DMS153 (cell line): ENCODE results near the gene TEX35.
A peak's percentile ranks its signal among the peaks of the same experiment; 100 is the strongest.

Experiments used
- DNase-seq: peaks from one replicate; lab custom pipeline; 2025; lab: John Stamatoyannopoulos, UW

Gene TEX35

DNA sequence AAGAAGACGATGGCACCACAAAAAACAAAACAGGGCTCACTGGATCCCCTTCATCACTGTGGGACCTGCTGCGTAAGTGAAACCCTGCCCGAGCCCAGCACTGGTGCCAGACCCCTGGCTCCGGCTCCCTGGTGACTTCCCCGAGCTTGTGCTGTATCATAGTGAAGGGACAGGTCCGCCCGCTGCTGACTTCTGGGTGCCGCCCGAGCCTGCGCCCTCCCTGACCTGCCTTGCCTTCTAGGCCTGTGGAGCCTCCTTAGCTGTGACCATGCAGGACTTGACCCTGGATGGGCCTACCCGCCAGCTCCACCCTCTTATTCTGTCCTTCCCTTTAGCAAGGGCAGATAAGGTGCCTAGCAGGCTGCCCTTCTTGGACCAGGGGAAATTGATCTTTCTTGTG is 7.9 kb downstream of the TEX35 start:
- no peak for DNase-seq

DNA sequence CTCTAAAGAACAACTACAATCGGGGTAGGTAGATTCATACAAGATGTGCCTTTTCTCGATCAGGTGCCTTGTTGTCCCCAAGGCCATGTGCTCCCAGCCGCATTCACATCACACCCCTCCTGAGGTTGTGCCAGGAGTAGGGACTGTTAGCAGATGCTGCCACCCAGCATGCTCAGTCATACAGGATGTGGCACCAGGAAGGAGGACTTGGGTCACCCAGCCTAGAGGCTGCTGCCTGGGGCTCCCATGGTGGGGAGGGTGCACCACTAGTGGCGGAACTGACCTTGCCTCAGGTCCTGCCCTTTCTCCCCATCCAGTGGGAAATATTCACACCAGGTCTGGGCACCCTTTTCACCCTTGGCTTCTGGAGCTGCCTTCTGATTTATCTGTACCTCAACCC is 8.3 kb downstream of the TEX35 start:
- no peak for DNase-seq

DNA sequence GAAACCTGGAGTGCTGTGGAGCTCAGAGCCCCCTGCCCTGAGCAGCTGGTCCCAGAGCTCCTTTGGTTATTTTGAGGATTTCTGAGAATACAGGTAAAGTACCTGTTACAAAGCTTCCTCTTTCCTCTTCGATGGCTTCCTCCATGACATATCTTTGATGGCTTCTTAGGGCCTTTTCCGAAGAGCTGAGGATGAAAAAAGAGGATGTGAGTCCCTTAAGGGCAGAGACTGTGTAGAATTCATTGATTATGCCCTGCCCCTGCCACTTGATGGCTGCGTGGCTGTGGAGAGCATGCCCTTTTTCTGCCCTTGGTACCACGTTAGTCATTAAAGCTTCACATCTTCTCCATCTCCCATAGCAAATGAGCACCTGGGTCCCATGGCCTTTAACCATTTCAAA is 14.2 kb downstream of the TEX35 start:
- DNase-seq: no peak

DNA sequence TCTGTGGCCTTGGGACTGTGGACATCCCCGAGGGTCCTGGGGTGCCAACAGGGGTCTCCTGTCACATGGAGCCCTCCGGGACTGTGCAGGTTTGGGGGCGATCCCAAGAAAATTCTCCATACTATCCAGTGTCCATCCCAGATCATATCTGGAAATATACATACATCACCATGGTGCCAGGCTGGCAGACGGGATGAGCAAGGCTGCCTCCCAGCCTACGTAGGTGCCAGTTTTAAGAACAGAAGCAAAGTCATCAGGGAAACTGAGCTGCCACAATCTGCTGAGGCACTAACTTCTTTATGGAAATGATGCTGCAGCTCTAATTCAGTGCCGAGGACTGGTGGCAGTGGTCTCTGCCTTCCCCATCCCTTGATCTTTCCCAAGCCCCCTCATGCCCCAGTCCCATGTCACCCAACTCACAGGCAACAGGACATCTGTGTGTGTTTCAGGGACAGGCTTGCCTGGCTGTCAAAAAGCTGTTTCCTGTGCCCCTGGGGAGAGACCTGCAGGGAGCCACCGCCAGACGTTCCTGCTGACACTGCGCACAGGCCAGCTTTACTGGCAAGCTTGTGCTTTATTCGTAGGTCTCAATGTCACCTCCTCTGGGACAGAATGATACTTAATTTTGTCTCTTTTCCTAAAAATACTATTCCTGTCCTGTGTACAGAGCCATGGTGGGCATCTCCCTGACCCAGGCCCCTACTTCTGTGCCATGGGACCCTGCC is 15.5 kb downstream of the TEX35 start:
- DNase-seq: no peak

DNA sequence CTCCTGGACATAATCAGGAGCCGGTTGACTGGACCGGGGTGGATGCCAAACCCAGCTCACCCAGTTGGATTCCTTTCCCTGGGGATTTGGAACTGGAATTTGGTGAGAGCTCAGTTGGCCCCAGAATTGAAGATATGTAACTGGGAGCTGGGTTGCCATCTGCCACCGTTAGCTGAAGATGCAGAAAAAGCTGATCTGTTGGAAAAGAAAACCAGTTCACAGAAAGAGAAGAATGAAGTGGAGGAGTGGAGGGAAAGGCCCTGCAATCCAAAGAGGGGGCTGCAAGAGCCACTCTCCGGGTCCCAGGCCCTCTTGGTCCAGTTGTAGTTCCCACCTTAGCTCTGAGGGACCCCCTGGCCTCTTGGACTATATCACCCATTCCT is 16.0 kb downstream of the TEX35 start:
- no peak for DNase-seq

DNA sequence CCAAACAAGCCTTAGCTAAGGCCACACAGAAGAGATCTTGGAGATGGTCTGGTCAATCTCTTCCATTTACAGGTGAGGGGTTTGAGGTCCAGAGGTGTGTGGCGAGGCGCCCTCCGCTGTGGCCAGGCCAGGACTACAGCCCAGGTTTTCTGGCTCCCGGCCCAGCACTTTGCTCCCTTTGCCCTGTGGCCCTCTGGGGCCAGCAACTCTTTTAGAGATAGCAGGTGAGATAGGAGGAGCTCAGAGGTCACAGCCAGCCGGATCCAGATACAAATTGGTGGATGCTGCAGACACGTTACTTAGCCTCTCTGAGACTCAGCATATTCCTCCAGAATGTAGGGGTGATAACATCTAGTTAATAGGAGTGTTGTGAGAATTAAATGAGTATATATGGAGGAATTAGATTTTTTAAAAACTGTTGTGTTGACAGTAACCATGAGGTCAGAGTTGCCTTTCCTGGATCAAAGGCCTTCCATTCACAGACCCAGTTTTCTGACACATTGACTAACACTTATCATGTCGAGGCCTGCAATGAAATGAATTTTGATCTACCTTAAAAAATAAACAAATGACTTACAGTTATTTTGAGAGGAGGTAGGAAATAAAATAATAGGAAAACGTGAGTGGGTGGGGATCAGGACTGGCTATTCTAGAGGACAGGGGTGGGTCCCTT is 16.6 kb downstream of the TEX35 start:
- DNase-seq: no peak

DNA sequence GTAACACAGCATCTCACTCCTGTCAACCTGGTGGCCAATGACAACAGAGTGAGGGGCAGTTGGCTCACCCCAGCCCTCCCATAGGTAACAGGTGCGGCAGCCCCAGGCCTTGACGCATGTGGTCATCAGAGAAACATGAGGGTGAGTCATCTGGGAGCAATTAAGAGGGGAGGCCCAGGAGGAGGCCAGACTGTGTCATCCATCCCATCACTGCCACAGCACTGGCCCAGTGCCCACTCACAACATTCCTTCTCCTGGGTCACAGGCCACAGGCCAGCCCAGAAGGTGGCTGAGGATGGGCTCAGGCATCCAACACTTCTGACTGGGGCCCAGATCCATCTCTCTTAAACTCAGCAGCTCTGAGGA is 17.1 kb downstream of the TEX35 start:
- no peak for DNase-seq

DNA sequence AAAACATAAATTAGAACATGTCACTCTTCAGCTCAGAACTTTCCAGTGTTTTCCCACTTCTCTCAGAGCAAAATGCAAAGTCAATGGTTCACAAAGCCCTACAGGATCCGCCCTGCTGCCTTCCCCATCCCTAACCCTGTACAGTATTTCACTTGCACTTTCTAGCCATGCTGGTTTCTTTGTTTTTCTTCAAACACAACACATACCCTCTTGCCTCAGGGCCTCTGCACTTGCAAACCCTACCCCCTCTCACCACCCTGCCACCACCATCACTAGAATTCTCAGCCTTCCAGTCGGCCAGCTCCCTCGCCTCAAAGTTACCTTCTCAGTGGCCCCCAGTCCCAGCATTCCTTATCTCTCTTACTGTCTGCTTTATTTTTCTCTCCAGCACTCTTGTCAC is 17.6 kb downstream of the TEX35 start:
- no peak for DNase-seq

DNA sequence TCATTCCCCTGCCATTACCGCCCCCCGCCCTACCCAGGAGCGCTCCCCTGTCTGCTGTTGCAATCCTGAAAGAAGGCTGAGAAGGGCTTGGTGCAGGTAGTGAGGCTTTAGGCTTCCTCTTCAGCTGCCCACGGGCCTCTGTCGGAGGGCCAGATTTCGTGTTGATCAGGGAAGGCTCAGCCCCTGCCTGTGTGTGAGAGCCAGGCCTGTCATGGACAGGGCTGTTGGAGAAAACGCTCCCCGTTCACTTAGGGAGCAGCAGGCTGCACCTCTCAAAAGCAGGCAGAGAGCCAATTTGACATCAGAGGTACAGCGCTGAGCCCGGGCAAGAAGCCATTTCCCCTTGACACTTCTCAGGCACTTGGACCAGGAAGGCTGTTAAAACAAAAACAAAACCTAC is 19.0 kb downstream of the TEX35 start:
- DNase-seq: peak; percentile 58

DNA sequence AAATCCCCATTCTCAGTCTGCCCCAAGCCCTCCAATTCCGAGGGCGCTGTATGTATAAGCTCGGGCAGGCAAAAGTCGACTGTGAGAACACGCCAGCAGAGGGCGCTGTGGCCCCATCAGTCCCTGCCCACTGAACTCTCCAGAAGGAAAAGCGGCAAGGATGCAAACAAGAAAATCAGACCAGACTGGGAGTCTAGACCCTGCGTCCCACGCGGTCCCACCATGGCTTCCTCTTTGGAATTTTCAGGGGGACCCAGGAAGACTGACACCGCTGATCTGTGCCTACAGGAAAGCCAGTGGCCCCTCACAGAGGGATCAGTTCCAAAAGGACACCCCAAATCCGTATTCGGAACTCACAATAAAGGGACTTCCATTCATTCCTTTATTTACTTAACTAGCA is 19.5 kb downstream of the TEX35 start:
- DNase-seq: peak; percentile 58

DNA sequence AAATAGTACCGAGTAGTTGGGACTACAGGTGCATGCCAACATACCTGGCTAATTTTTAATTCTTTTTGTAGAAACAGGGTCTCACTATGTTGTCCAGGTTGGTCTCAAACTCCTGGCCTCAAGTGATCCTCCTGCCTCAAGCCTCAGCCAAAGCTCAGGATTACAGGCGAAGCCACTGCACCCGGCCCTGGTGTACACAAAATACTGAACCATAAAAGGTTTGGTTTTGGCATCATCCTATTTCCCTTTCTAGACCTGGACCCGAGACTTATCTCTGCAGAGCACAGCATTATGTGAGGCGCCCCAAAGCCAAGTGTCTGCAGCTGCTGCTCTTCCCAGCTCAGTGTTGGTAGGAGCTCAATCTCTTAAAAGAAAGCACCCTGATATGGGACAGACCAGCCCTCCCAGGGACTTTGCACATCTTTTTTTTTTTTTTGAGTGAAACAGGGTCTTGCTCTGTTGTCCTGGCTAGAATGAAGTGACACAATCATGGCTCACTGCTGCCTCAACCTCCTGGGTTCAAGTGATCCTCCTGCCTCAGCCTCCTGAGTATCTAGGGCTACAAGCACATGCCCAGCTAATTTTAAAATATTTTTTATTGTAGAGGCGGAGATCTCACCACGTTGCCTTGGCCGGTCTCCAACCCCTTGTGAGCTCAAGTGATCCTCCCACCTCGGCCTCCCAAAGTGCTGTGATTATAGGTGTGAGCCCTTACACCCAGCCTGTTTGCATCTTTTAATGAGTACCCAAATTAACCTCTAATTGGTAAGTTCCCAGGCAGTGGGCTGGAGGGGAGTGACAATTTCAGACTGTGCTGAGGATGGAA is 20.4 kb downstream of the TEX35 start:
- DNase-seq: no peak

DNA sequence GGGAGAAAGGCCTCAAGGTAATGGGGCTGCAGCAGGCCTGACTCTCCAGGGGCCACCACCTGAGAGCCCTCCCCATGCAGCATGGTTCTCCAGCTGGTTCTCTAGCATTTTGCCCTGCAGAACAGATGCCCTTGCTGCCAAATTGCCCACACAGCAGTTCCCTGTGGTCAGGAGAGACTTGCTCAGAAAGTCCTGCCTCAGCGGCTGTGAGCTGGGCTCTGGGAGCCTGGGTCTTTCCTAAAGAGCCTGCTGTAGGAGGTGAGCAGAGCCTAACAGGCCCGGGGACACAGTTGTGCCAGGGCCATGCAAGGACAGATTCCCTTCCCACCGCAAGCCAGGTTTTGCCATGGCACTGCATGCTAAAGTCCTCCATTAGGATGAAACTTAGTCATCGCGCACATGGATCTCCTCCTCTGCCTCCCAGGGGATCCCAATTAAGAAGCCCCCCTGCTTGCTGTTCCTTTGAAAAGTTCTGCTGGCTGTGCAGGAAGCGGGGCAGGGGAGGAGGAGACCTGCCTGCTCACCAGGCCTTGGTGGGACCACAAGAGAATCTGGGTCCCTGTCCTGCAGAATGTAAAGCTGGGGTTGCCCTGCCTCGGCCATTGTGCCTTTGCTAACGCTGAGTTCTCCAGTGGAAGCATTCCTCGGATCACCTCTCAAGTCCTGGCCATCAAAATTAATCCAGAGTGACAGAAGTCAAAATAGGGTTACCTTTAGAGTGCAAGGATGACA is 21.4 kb downstream of the TEX35 start:
- DNase-seq: no peak

DNA sequence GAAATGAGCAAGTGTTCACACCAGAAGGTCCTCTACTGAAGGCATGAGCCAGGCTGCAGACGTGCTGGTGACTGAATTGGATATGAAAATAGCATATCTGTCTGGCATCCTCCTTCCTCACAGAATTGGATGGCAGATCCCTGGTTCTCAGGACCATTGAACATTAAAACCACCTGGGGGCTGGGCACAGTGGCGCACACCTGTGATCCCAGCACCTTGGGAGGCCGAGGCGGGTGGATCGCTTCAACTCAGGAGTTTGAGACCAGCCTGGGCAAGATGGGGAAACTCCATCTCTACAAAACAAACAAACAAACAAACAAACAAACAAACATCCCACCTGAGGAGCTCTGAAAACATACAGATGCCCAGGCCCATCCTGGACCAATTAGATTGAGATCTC is 23.4 kb downstream of the TEX35 start:
- no peak for DNase-seq

DNA sequence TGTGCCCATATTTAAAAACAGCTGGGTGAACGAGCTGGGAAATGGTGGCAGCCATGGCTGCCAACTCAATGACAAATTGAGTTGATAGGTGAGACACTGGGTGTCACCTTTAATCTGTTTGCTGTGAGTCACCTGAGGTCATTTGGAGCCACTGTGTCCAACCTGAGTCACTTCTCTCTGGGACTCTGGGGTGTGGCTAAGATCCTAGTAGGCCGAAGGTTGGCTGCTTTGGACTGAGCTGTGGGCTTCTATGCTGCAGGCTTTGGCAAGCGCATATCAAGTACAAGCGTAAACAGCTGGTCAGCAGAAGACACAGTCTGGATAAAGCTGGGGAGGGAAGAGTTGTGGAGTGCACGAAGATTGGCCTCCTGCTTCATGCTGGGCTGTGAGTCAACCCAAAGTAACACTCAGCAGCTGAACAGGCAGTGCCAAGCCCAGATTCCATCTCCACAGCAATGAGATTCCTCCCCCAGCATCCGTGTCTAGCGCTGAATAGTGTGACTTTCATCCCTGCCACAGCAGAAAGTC is 24.0 kb downstream of the TEX35 start:
- no peak for DNase-seq

DNA sequence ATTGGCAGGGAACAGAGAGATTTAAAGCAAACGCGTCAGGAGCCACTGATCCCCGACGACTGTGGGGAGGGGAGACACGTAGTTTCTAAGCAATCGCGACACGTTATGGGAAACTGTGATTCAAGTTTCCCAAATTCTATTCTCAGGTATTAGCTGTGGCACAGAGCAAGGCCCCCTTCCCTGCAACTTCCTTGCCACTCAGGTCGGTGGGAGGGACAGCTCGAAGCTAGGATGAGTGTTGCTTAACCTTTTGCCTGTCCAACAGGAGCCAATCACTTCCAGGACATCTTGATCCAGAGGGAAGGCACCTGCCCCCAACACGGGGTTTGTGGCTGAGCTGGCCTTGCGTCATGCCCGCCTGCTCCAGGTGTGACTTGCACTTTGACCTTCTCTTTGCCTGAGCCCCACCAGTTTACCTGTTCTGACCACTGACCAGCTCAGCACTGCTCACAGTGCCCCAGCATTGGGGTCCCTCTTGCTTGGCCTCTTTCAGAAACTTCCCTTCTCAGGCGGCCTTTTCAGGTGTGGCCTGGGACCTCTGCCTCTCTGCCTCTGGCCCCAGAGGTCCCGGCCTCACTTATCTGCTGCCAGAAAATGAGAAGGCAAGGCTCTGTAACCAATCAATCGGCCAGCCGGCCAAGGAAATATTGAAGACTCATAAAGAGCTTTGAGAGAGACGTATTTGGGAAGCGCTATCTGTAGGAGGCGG is 24.6 kb downstream of the TEX35 start:
- DNase-seq: no peak

DNA sequence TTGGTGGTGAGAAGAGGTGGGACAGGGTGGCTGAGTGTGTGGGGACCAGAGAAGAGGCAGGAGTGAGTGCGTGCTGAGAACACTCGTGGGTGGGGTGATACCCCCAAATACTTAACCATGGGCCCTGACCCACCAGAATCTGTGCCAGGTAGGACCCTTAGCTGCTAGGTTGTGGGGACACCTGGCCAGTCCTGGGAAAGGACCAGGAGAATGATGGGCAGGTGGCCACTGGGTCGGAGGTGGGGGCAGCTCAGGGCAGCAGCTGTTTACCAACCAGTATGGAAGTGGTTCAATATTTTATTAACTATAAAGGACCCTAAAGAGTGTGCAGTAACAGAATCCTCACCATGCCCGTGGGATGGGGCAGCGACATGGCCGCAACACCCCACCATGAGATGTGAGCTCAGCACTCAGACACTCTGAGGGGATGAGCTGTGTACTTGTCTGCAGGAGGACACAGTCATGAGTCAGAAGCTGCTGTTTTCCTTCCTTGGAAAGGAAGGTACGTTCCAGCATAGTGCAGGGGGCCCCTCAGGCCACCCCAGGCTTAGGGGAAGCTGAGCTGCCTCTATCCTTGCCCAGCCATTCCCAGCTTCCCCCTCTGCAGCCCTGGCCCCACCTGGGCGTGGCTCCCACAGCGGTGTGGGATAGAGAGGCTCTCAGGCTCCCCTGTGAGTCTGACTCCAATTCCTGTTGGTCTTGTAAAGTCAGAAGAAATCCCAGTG is 25.4 kb downstream of the TEX35 start:
- DNase-seq: no peak

DNA sequence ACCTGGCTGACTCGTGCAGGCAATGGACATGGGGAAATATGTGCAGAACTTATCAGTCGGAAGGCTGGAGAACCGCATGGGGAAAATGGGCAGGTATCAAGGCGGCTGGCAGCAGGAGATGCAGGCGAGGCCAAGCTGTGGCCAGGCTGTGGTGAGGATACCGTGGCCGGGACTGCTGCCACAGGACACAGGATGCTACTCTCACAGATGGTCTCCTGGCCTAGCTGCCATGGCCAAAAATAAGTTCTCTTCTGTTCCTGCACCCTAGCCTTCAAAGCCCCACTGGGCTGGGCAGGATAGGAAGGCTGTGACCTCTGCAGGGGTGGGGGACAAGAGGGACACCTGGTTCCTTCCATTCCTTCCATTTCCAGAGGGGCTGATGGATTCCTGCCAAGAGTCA is 26.4 kb downstream of the TEX35 start:
- no peak for DNase-seq

DNA sequence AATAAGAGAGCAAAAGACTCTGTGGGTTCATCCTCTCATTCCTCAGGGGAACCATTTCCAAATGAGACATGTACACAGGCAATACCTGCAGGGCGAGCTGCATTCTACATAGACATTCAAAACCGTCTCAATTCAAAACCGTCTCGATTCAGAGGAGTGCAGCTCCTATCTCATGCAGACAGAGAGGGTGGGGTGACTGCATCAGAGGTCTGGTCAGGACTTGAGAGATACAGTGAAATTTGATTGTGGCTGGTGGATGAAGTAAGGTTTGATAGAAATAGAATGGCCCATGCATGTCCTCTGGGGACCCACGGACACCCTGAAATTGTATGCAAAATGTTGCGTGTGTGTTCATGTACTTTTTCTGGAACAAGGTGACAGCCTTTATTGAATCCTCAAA is 27.3 kb downstream of the TEX35 start:
- no peak for DNase-seq

DNA sequence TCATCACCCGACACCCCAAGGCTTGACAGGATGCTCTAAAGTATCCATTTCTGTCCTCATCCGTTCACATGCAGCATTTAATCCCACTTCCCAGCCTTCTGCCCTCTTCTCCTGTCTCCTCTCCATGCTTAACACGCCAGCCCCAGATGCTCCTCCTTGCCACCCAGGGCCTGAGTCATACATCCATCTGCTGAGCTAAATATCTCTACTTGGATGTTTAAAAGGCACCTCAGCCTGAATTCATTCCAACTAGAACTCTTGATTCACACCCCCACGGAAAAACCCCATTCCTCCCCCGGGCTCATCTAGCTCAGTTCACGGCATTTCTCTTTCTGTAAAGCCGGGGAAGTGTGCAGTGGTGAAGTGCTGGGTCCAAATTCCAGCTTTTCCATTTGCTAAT is 27.7 kb downstream of the TEX35 start:
- no peak for DNase-seq

DNA sequence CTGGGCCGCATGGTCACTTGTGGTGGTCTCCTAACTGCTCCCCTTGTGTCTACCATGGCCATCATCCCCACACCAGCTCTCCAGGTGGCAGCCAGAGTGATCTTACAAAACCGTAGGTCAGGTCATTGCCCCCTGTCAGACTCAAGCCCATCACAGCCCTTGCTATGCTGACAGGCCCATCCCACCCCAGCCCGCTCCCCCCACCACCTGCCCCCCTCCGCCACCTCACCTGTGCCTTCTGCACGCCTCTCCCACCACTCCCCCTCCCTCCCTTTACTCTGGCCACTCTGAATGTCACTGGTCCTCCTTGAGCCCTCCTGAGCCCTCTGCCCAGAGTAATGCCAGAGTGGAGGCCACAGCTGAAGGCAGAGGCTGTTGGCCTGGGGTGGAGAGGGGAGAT is 28.5 kb downstream of the TEX35 start:
- DNase-seq: no peak
